ENCODE measurements around the gene SLF2.
A peak's percentile ranks its signal among the peaks of the same experiment; 100 is the strongest.

Gene SLF2

GRCh38 chr10:100930368-100930767 is 17.6 kb downstream of the SLF2 start:
- H3K4me2 ChIP-seq: no peak overlapping the region
- H3K79me2 ChIP-seq (ENCODE audit: insufficient read depth, low read depth): no peaks in the 10 kb centered on the region
- H3K4me3 ChIP-seq (IDR thresholded peaks at IDR 0.05; ENCODE audit: insufficient read depth, low read depth, low read length): no peak overlapping the region
- no peak overlapping the region for H2AFZ ChIP-seq (ENCODE audit: low read depth)
- no peaks in the 10 kb centered on the region for H3K27me3 ChIP-seq (ENCODE audit: insufficient read depth, low read depth)
- H3K27ac ChIP-seq: no peak overlapping the region
- no peak overlapping the region for H3K9ac ChIP-seq
- TF ChIP-seq CTCF (conservative IDR thresholded peaks at IDR 0.05; ENCODE audit: low read depth, low read length): no peak
- H3K36me3 ChIP-seq (ENCODE audit: insufficient read depth): no peaks in the 10 kb centered on the region
- no peaks in the 10 kb centered on the region for H4K20me1 ChIP-seq (ENCODE audit: insufficient read depth)
- no peaks in the 10 kb centered on the region for H3K4me1 ChIP-seq (ENCODE audit: low read depth, poor library complexity, severe bottlenecking)

GRCh38 chr10:100934084-100934659 is 21.4 kb downstream of the SLF2 start:
- Histone ChIP-seq H3K9ac (no peak overlapping the region), H3K4me1 (ENCODE audit: low read depth, poor library complexity, severe bottlenecking) (peaks cover 5% of the 10 kb centered on the region), H3K27me3 (ENCODE audit: insufficient read depth, low read depth) (no peaks in the 10 kb centered on the region), H3K27ac (no peak overlapping the region), H3K79me2 (ENCODE audit: insufficient read depth, low read depth) (no peaks in the 10 kb centered on the region), H3K4me3 (IDR thresholded peaks at IDR 0.05; ENCODE audit: insufficient read depth, low read depth, low read length) (no peak overlapping the region), H3K4me2 (no peak overlapping the region), H2AFZ (ENCODE audit: low read depth) (no peak overlapping the region), H3K36me3 (ENCODE audit: insufficient read depth) (no peaks in the 10 kb centered on the region), H4K20me1 (ENCODE audit: insufficient read depth) (no peaks in the 10 kb centered on the region)
- TF ChIP-seq CTCF (conservative IDR thresholded peaks at IDR 0.05; ENCODE audit: low read depth, low read length): peak; percentile 58; the same call in 1 of the 2 replicates

- Histone ChIP-seq H3K36me3 (ENCODE audit: insufficient read depth) (no peaks in the 10 kb centered on the region), H3K4me2 (no peak overlapping the region), H3K27ac (no peak overlapping the region), H2AFZ (ENCODE audit: low read depth) (no peak overlapping the region), H4K20me1 (ENCODE audit: insufficient read depth) (no peaks in the 10 kb centered on the region), H3K4me1 (ENCODE audit: low read depth, poor library complexity, severe bottlenecking) (peaks cover 5% of the 10 kb centered on the region), H3K9ac (no peak overlapping the region), H3K27me3 (ENCODE audit: insufficient read depth, low read depth) (no peaks in the 10 kb centered on the region), H3K4me3 (IDR thresholded peaks at IDR 0.05; ENCODE audit: insufficient read depth, low read depth, low read length) (no peak overlapping the region), H3K79me2 (ENCODE audit: insufficient read depth, low read depth) (no peaks in the 10 kb centered on the region)
- no peak for TF ChIP-seq CTCF (conservative IDR thresholded peaks at IDR 0.05; ENCODE audit: low read depth, low read length)
Measured at GRCh38 chr10:100939763-100940344, 27.1 kb downstream of the SLF2 start.

GRCh38 chr10:100942229-100942628 is 29.5 kb downstream of the SLF2 start:
- Histone ChIP-seq H3K4me2 (no peak overlapping the region), H3K9ac (no peak overlapping the region), H3K4me3 (IDR thresholded peaks at IDR 0.05; ENCODE audit: insufficient read depth, low read depth, low read length) (no peak overlapping the region), H3K27ac (no peak overlapping the region), H3K79me2 (ENCODE audit: insufficient read depth, low read depth) (no peaks in the 10 kb centered on the region), H3K4me1 (ENCODE audit: low read depth, poor library complexity, severe bottlenecking) (no peaks in the 10 kb centered on the region), H2AFZ (ENCODE audit: low read depth) (no peak overlapping the region), H3K36me3 (ENCODE audit: insufficient read depth) (no peaks in the 10 kb centered on the region), H4K20me1 (ENCODE audit: insufficient read depth) (no peaks in the 10 kb centered on the region), H3K27me3 (ENCODE audit: insufficient read depth, low read depth) (no peaks in the 10 kb centered on the region)
- TF ChIP-seq CTCF (conservative IDR thresholded peaks at IDR 0.05; ENCODE audit: low read depth, low read length): no peak
